ENCODE data around the gene CAMK1D.

CAMK1D gene

GRCh38 chr10:12564173-12564572, 214.8 kb downstream of the CAMK1D start:
- DNase-seq: no peak

GRCh38 chr10:12566161-12567115, 217.1 kb downstream of the CAMK1D start:
- DNase-seq: no peak

GRCh38 chr10:12568391-12569009, 219.2 kb downstream of the CAMK1D start:
- DNase-seq: no peak

GRCh38 chr10:12572281-12572680, 222.9 kb downstream of the CAMK1D start:
- DNase-seq: no peak

GRCh38 chr10:12577610-12578009, 228.3 kb downstream of the CAMK1D start:
- no peak for DNase-seq

- no peak for DNase-seq
Observed at GRCh38 chr10:12579954-12580858, 230.9 kb downstream of the CAMK1D start.

GRCh38 chr10:12583891-12584595, 234.7 kb downstream of the CAMK1D start:
- DNase-seq: no peak

GRCh38 chr10:12586741-12587140, 237.4 kb downstream of the CAMK1D start:
- no peak for DNase-seq

GRCh38 chr10:12587451-12587888, 238.1 kb downstream of the CAMK1D start:
- DNase-seq: no peak

- DNase-seq: no peak
Observed at GRCh38 chr10:12588091-12588860, 238.9 kb downstream of the CAMK1D start.

- DNase-seq: no peak
Observed at GRCh38 chr10:12589291-12589690, 239.9 kb downstream of the CAMK1D start.

- no peak for DNase-seq
Observed at GRCh38 chr10:12589791-12590190, 240.4 kb downstream of the CAMK1D start.

- no peak for DNase-seq
Observed at GRCh38 chr10:12590675-12591659, 241.6 kb downstream of the CAMK1D start.

GRCh38 chr10:12592967-12593366, 243.6 kb downstream of the CAMK1D start:
- DNase-seq: no peak

- peak; percentile 31 for DNase-seq
Observed at GRCh38 chr10:12594448-12594944, 245.1 kb downstream of the CAMK1D start.

GRCh38 chr10:12595936-12596576, 246.7 kb downstream of the CAMK1D start:
- DNase-seq: no peak

GRCh38 chr10:12597176-12597575, 247.8 kb downstream of the CAMK1D start:
- no peak for DNase-seq

- DNase-seq: no peak
Observed at GRCh38 chr10:12597788-12598765, 248.7 kb downstream of the CAMK1D start.

Data from CD4-positive, alpha-beta T cell treated with Interferon gamma for 1 hour (primary cell).